K562 (cell line): ENCODE data around the gene PA2G4. TPM values are rescaled to one million over a fixed set of nuclear protein-coding genes. Genes with fewer than 3 reads are reported as not detected.

Experiments
- AFF4 ChIP-seq: sonication (generic); formaldehyde crosslinking; IDR thresholded peaks from 2 replicates; pipeline ENCODE4 v1.8.0; 2023; ENCODE audit warnings: mild to moderate bottlenecking, missing genetic modification reagents
- ATF4 ChIP-seq: fragments of 450-650 bp; formaldehyde crosslinking; IDR thresholded peaks from 2 replicates; pipeline ENCODE4 v1.4.0; 2022; ENCODE audit warnings: mild to moderate bottlenecking, moderate library complexity
- C11orf30 ChIP-seq: fragments of 450-650 bp; IDR thresholded peaks from 2 replicates; pipeline ENCODE4 v1.6.1; 2016; ENCODE audit warnings: low read depth, mild to moderate bottlenecking
- CBX3 ChIP-seq, 2 experiments: IDR thresholded peaks; 1 replicate in 1 of 2; 2 replicates in 1 of 2; pipeline ENCODE4 v1.6.1; 2012; ENCODE audit warnings: inconsistent platforms in 2 of 2, low read length in 2 of 2, borderline replicate concordance in 1 of 2, control low read depth in 1 of 2
- CTBP1 ChIP-seq: fragments of 450-650 bp; IDR thresholded peaks from 2 replicates; pipeline ENCODE4 v1.6.1; 2016; ENCODE audit warnings: borderline replicate concordance
- GABPB1 ChIP-seq: sonication (generic); formaldehyde crosslinking; IDR thresholded peaks from 2 replicates; pipeline ENCODE4 v1.8.0; 2022; ENCODE audit warnings: mild to moderate bottlenecking, missing genetic modification reagents
- HMGN3 ChIP-seq: IDR thresholded peaks from 2 replicates; pipeline ENCODE4 v1.6.1; 2011; ENCODE audit warnings: borderline replicate concordance, low read depth, mild to moderate bottlenecking, mixed read lengths, low read length; ENCODE audit not compliant: insufficient read length; ENCODE audit errors: extremely low read depth
- JUNB ChIP-seq: fragments of 450-650 bp; formaldehyde crosslinking; conservative IDR thresholded peaks from 2 replicates; pipeline ENCODE4 v1.4.0; 2020; ENCODE audit warnings: mild to moderate bottlenecking
- MLX ChIP-seq, 2 experiments: fragments of 450-650 bp in 1 of 2; sonication (generic) in 1 of 2; formaldehyde crosslinking; conservative IDR thresholded peaks; 2 replicates each; pipeline versions ENCODE4 v1.4.0 to v1.8.1; 2020 to 2022; ENCODE audit warnings: mild to moderate bottlenecking in 1 of 2, missing genetic modification reagents in 1 of 2
- NFIC ChIP-seq: fragments of 450-650 bp; IDR thresholded peaks from 2 replicates; pipeline ENCODE4 v1.6.1; 2017; ENCODE audit warnings: mild to moderate bottlenecking, inconsistent platforms
- NFRKB ChIP-seq: fragments of 450-650 bp; IDR thresholded peaks from 2 replicates; pipeline ENCODE4 v1.6.1; 2016; ENCODE audit warnings: low read depth
- NRF1 ChIP-seq, 2 experiments: fragments of 450-650 bp; IDR thresholded peaks in 1 of 2; conservative IDR thresholded peaks in 1 of 2; 2 replicates each; pipeline ENCODE4 v1.6.1; 2014; ENCODE audit warnings: mild to moderate bottlenecking in 2 of 2
- RAD21 ChIP-seq, 2 experiments: fragments of 250-450 bp in 1 of 2; fragments of 450-650 bp in 1 of 2; sonication (Bioruptor Pico) in 1 of 2; formaldehyde crosslinking in 1 of 2; IDR thresholded peaks in 1 of 2; conservative IDR thresholded peaks in 1 of 2; 2 replicates each; pipeline versions ENCODE4 v1.4.0 to v1.8.0; 2020 to 2022; ENCODE audit warnings: mild to moderate bottlenecking in 2 of 2, moderate library complexity in 1 of 2
- RB1 ChIP-seq: fragments of 450-650 bp; IDR thresholded peaks from 2 replicates; pipeline ENCODE4 v1.6.1; 2017; ENCODE audit warnings: low read depth, mild to moderate bottlenecking
- RBFOX2 ChIP-seq: fragments of 200-400 bp; formaldehyde crosslinking; IDR thresholded peaks from 2 replicates; pipeline ENCODE4 v1.6.1; 2017; ENCODE audit warnings: low read depth, mild to moderate bottlenecking, low read length, moderate library complexity
- RCOR1 ChIP-seq, 2 experiments: IDR thresholded peaks; 2 replicates each; pipeline ENCODE4 v1.6.1; 2012; ENCODE audit warnings: low read depth in 2 of 2, low read length in 2 of 2, borderline replicate concordance in 1 of 2, improper control_type of control experiment in 1 of 2
- TARDBP ChIP-seq: fragments of 450-650 bp; IDR thresholded peaks from 2 replicates; pipeline ENCODE4 v1.6.1; 2016
- XRCC5 ChIP-seq: fragments of 200-400 bp; formaldehyde crosslinking; IDR thresholded peaks from 2 replicates; pipeline ENCODE4 v1.6.1; 2017; ENCODE audit warnings: low read depth, mild to moderate bottlenecking, low read length
- ZBTB9 ChIP-seq: fragments of 450-650 bp; formaldehyde crosslinking; IDR thresholded peaks from 2 replicates; pipeline ENCODE4 v1.4.0; 2020; ENCODE audit warnings: mild to moderate bottlenecking, moderate library complexity
- ZFX ChIP-seq: sonication (generic); formaldehyde crosslinking; IDR thresholded peaks from 2 replicates; pipeline ENCODE4 v1.8.0; 2022; ENCODE audit warnings: mild to moderate bottlenecking, missing genetic modification reagents, moderate library complexity
- polyA plus RNA-seq, 8 experiments: library from polyadenylated mRNA; depleted of rRNA in 4 of 8; stranded (reverse) in 5 of 8; unstranded in 3 of 8; fragments of >200 nt; fragmentation: Nextera tagmentation in 2 of 8; fragmentation: Illumina TruSeq in 1 of 8; extraction: Ambion mirVana in 2 of 8; extraction: Trizol in 1 of 8; gene quantifications; 2 replicates each; pipeline versions ENCODE4 v1.2.1 to v1.2.3, GENCODE V29; 2011 to 2014; ENCODE audit warnings: inconsistent platforms in 1 of 8, missing spikeins in 1 of 8
- total RNA-seq, 7 experiments: library from RNA; depleted of rRNA in 6 of 7; stranded (reverse); fragments of >200 nt in 6 of 7; fragmentation: Illumina TruSeq in 2 of 7; extraction: Trizol in 2 of 7; gene quantifications; 2 replicates each; pipeline versions ENCODE4 v1.2.1 to v1.2.3, GENCODE V29; 2011 to 2021; ENCODE audit warnings: low replicate concordance in 1 of 7

The PA2G4 gene
- total and polyA plus RNA-seq, 9 of the 15 experiments (the other 6 are each of a cell fraction or from before 2014, with no cell fraction given) = 230 to 925 (median 638) TPM

- TF ChIP-seq NFRKB (no peak), AFF4 (CRISPR knock-in tag) (0 out of 2 replicates have a peak, but pooled peaks have one; percentile 16), RB1 (peak; percentile 52; the same call in 1 of the 2 replicates), ZBTB9 (CRISPR knock-in tag) (peak; percentile 47; the same call in 1 of the 2 replicates), MLX (CRISPR knock-in tag; conservative IDR thresholded peaks at IDR 0.05) (no peak), CTBP1 (peak; percentile 40; the same call in 1 of the 2 replicates), ZFX (CRISPR knock-in tag) (0 out of 2 replicates have a peak, but pooled peaks have one; percentile 19), NFIC (peak; percentile 48), CBX3 (IDR thresholded peaks at IDR 0.05; ENCODE audit: borderline replicate concordance in 1 of 2, low read length in 2 of 2) (no peak), RCOR1 (IDR thresholded peaks at IDR 0.05; ENCODE audit: borderline replicate concordance in 1 of 2, low read depth in 2 of 2, low read length in 2 of 2) (peak in 1 of 2 experiments; percentile 3; a peak in 1 of 4 replicates), HMGN3 (peak; percentile 79), C11orf30 (no peak), RBFOX2 (peak; percentile 66), ATF4 (no peak), NRF1 (conservative IDR thresholded peaks at IDR 0.05 in 1 of 2, IDR thresholded peaks at IDR 0.05 in 1 of 2) (no peak), JUNB (CRISPR knock-in tag) (no peak), XRCC5 (peak; percentile 49; the same call in 1 of the 2 replicates), RAD21 (CRISPR knock-in tag; conservative IDR thresholded peaks at IDR 0.05 in 1 of 2, IDR thresholded peaks at IDR 0.05 in 1 of 2) (peak in 1 of 2 experiments; percentile 26; a peak in 1 of 4 replicates), TARDBP (peak; percentile 59; the same call in 1 of the 2 replicates), GABPB1 (CRISPR knock-in tag) (peak; percentile 41; the same call in 1 of the 2 replicates)
Observed at GRCh38 chr12:56078931-56079722, 25.2 kb upstream of the PA2G4 start (continued).
